ACC112 (cell line): Measurements from ENCODE around the gene SPATA31A7.
"Not testable (repeated sequence)": the region's sequence is repeated elsewhere in the genome, so short reads cannot be mapped to it uniquely, and the experiment has no call there.

Experiments
- H2AFZ ChIP-seq: fragments of 200-600 bp; sonication (generic); one replicate; pipeline ENCODE4 v1.6.0; 2017; ENCODE audit warnings: antibody characterized with exemption, low read length; ENCODE audit not compliant: unreplicated experiment
- H3K27ac ChIP-seq: fragments of 200-600 bp; sonication (generic); 2 replicates; pipeline ENCODE4 v1.5.1; 2014; ENCODE audit warnings: low read depth, mild to moderate bottlenecking, antibody characterized with exemption, low read length, moderate library complexity
- H3K27me3 ChIP-seq: fragments of 200-600 bp; sonication (generic); 2 replicates; pipeline ENCODE4 v1.6.1; 2014; ENCODE audit warnings: mild to moderate bottlenecking, antibody characterized with exemption, low read length, moderate library complexity, mixed read lengths; ENCODE audit not compliant: insufficient read depth
- H3K36me3 ChIP-seq: fragments of 200-600 bp; sonication (generic); 2 replicates; pipeline ENCODE4 v1.6.1; 2016; ENCODE audit warnings: mild to moderate bottlenecking, antibody characterized with exemption, low read length, moderate library complexity, mixed read lengths; ENCODE audit not compliant: insufficient read depth
- H3K4me1 ChIP-seq: fragments of 200-600 bp; sonication (generic); one replicate; pipeline ENCODE4 v1.6.1; 2016; ENCODE audit warnings: low read length, mixed read lengths; ENCODE audit not compliant: insufficient read depth, unreplicated experiment, control insufficient read depth
- H3K4me3 ChIP-seq: fragments of 200-600 bp; sonication (generic); 2 replicates; pipeline ENCODE4 v1.5.1; 2014; ENCODE audit warnings: mild to moderate bottlenecking, low read depth, low read length
- H3K79me2 ChIP-seq: fragments of 200-600 bp; sonication (generic); one replicate; pipeline ENCODE4 v1.6.0; 2016; ENCODE audit warnings: low read length; ENCODE audit not compliant: control insufficient read depth, unreplicated experiment, insufficient read depth

The SPATA31A7 gene

DNA sequence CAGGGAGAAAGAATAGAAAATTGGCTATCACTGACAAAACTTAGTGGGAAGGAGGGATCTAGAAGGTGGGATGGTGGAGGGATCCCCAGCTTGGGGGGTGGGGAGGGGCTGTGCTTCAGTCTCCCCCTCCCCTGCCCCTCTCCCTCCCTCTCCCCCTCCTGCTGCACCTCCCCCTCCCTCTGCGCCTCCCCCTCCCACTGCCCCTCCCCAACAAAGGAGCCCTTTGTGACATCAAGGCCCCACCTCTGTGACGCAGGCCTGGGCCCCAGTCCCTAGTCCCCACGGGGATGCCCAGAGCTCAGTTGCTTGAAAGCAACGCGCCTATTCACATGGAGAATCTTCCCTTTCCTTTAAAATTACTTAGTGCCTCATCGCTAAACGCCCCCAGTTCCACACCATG lies at the start of gene SPATA31A7:
Gene SPATA31A7, plus strand, starts transcription at position 301 of the 400 bp plus-strand sequence. Its CDS starts 29 bp downstream, at position 330.
- H3K4me1 ChIP-seq, H3K4me3 ChIP-seq, H3K79me2 ChIP-seq, H3K36me3 ChIP-seq, H3K27me3 ChIP-seq, H3K27ac ChIP-seq, H2AFZ ChIP-seq: not testable (repeated sequence)

GRCh38 chr9:61226438-61226837 lies 36.6 kb downstream of the SPATA31A7 start:
- not testable (repeated sequence) for H3K79me2 ChIP-seq, H3K4me3 ChIP-seq, H3K27ac ChIP-seq, H3K27me3 ChIP-seq, H3K4me1 ChIP-seq, H2AFZ ChIP-seq, H3K36me3 ChIP-seq
